ENCODE results near the gene FSTL5.

DNA sequence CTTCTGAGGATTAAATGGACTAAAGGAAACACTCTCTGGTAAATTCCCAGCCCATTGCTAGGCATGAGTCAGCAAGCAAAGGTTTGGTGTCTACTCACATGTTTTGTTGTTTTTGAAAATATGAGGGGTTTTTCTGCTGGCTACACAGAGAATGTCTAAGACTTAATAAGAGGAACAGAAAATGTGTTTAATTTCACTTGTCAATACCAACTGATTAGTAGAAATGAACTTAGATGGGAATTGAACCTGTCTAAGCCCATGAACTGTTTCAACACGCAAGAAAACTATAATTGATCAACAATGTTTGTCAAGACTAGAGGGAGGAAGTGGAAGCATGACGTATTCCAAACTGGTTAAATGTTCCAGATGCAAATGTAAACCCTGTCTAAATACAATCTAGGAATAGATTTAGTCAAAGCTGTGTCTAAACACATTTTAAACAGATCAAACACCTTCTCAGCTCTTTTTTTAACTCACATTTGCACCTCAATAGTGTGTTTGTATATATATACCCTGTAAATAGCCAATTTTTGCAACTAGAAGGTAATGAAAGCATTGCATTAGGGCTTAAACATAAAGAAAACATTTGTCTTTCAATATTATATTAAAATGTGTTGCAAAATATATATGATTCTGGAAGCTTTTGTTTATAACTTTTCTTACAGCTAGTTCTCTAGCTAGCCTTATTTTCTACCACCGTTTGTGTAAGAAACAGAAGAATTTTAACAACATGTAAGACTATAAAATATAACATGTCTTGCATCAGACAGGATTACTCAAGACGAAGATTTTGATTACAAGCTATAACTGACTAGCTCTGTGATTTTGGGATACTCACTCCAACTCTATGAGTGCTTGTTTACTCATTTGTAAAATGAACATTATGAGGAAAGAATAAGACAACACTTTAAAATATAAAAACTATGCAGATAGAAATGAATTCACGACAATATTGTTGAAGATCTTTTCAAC, 607.8 kb downstream of the FSTL5 start:
- TF ChIP-seq EZH2 (IDR thresholded peaks at IDR 0.05; ENCODE audit: insufficient read depth, poor library complexity, severe bottlenecking) (no peak), EZH2phosphoT487 (IDR thresholded peaks at IDR 0.05; ENCODE audit: insufficient read depth, low read depth) (no peak)

Measured in GM23248 (cell line).